ENCODE measurements around the gene CARNS1. TPM values are rescaled to one million over a fixed set of nuclear protein-coding genes. Genes with fewer than 3 reads are reported as not detected.
"Not testable (repeated sequence)": the region's sequence is repeated elsewhere in the genome, so short reads cannot be mapped to it uniquely, and the experiment has no call there.

The CARNS1 gene
- total and polyA plus RNA-seq, 9 of the 15 experiments (the other 6 are each of a cell fraction or from before 2014, with no cell fraction given): 0.01 to 0.18 (median 0.06) TPM; not detected in 3

DNA sequence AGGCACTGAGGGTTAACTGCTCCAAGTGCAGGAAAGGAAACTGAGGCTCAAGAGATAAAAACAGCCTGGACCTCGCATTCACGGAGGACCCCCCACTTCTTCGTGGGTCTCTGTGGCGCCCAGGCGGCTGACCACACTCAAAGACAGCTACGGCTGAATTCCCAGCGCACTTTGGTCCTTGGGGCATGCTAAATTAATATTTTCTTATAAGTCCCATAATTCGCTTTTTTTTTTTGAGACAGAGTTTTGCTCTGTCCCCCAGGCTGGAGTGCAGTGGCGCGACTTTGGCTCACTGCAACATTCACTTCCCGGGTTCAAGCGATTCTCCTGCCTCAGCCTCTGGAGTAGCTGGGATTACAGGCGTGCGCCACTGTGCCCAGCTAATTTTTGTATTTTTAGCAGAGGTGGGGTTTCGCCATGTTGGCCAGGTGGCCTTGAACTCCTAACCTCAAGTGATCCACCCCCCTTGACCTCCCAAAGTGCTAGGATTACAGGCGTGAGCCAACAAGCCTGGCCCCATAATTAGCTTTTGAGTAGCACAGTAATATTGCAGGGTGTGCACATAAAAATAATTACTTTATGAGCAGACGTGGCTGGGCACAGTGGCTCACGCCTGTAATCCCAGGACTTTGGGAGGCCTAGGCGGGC is 13.2 kb upstream of the CARNS1 start (continued):
- peak; percentile 27; the same call in 1 of the 2 replicates for TF ChIP-seq NR2C1 (IDR thresholded peaks at IDR 0.05)
- 0 out of 2 replicates have a peak, but pooled peaks have one; percentile 37 for TF ChIP-seq NR2C1 (tag; IDR thresholded peaks at IDR 0.05)
- TF ChIP-seq ZBTB7A (IDR thresholded peaks at IDR 0.05; ENCODE audit: borderline replicate concordance, control insufficient read depth, low read depth, low read length): peak; percentile 66
- TF ChIP-seq, protein P1, sequence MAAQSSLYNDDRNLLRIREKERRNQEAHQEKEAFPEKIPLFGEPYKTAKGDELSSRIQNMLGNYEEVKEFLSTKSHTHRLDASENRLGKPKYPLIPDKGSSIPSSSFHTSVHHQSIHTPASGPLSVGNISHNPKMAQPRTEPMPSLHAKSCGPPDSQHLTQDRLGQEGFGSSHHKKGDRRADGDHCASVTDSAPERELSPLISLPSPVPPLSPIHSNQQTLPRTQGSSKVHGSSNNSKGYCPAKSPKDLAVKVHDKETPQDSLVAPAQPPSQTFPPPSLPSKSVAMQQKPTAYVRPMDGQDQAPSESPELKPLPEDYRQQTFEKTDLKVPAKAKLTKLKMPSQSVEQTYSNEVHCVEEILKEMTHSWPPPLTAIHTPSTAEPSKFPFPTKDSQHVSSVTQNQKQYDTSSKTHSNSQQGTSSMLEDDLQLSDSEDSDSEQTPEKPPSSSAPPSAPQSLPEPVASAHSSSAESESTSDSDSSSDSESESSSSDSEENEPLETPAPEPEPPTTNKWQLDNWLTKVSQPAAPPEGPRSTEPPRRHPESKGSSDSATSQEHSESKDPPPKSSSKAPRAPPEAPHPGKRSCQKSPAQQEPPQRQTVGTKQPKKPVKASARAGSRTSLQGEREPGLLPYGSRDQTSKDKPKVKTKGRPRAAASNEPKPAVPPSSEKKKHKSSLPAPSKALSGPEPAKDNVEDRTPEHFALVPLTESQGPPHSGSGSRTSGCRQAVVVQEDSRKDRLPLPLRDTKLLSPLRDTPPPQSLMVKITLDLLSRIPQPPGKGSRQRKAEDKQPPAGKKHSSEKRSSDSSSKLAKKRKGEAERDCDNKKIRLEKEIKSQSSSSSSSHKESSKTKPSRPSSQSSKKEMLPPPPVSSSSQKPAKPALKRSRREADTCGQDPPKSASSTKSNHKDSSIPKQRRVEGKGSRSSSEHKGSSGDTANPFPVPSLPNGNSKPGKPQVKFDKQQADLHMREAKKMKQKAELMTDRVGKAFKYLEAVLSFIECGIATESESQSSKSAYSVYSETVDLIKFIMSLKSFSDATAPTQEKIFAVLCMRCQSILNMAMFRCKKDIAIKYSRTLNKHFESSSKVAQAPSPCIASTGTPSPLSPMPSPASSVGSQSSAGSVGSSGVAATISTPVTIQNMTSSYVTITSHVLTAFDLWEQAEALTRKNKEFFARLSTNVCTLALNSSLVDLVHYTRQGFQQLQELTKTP (IDR thresholded peaks at IDR 0.05; ENCODE audit: low read depth in 1 of 2, partially characterized antibody in 2 of 2): peak; percentile 48 to 57
- TF ChIP-seq, protein P2, sequence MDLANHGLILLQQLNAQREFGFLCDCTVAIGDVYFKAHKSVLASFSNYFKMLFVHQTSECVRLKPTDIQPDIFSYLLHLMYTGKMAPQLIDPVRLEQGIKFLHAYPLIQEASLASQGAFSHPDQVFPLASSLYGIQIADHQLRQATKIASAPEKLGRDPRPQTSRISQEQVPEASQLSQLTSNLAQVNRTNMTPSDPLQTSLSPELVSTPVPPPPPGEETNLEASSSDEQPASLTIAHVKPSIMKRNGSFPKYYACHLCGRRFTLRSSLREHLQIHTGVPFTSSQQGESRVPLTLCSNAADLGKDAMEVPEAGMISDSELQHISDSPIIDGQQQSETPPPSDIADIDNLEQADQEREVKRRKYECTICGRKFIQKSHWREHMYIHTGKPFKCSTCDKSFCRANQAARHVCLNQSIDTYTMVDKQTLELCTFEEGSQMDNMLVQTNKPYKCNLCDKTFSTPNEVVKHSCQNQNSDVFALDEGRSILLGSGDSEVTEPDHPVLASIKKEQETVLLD (IDR thresholded peaks at IDR 0.05): peak; percentile 35; the same call in 1 of the 2 replicates
- TF ChIP-seq FOXK2 (conservative IDR thresholded peaks at IDR 0.05 in 1 of 2, IDR thresholded peaks at IDR 0.05 in 1 of 2; ENCODE audit: low read depth in 2 of 2): peak in 1 of 2 experiments; percentile 3; a peak in 1 of 4 replicates
- TF ChIP-seq GABPB1 (CRISPR knock-in tag; IDR thresholded peaks at IDR 0.05): 0 out of 2 replicates have a peak, but pooled peaks have one; percentile 13
- TF ChIP-seq SUPT5H (IDR thresholded peaks at IDR 0.05): 0 out of 2 replicates have a peak, but pooled peaks have one; percentile 86
- TF ChIP-seq TAF7 (tag; IDR thresholded peaks at IDR 0.05): 0 out of 2 replicates have a peak, but pooled peaks have one; percentile 32
- TF ChIP-seq, protein P3, sequence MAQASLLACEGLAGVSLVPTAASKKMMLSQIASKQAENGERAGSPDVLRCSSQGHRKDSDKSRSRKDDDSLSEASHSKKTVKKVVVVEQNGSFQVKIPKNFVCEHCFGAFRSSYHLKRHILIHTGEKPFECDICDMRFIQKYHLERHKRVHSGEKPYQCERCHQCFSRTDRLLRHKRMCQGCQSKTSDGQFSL (CRISPR knock-in tag; IDR thresholded peaks at IDR 0.05): not testable (repeated sequence)
- TF ChIP-seq, protein P3 (tag; IDR thresholded peaks at IDR 0.05): peak in 1 of 2 experiments; percentile 47; a peak in 1 of 4 replicates
- TF ChIP-seq, protein P4, sequence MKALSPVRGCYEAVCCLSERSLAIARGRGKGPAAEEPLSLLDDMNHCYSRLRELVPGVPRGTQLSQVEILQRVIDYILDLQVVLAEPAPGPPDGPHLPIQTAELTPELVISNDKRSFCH (CRISPR knock-in tag; IDR thresholded peaks at IDR 0.05): not testable (repeated sequence)
- TF ChIP-seq, protein P4 (tag; IDR thresholded peaks at IDR 0.05): 0 out of 2 replicates have a peak, but pooled peaks have one; percentile 46
- TF ChIP-seq, protein P5, sequence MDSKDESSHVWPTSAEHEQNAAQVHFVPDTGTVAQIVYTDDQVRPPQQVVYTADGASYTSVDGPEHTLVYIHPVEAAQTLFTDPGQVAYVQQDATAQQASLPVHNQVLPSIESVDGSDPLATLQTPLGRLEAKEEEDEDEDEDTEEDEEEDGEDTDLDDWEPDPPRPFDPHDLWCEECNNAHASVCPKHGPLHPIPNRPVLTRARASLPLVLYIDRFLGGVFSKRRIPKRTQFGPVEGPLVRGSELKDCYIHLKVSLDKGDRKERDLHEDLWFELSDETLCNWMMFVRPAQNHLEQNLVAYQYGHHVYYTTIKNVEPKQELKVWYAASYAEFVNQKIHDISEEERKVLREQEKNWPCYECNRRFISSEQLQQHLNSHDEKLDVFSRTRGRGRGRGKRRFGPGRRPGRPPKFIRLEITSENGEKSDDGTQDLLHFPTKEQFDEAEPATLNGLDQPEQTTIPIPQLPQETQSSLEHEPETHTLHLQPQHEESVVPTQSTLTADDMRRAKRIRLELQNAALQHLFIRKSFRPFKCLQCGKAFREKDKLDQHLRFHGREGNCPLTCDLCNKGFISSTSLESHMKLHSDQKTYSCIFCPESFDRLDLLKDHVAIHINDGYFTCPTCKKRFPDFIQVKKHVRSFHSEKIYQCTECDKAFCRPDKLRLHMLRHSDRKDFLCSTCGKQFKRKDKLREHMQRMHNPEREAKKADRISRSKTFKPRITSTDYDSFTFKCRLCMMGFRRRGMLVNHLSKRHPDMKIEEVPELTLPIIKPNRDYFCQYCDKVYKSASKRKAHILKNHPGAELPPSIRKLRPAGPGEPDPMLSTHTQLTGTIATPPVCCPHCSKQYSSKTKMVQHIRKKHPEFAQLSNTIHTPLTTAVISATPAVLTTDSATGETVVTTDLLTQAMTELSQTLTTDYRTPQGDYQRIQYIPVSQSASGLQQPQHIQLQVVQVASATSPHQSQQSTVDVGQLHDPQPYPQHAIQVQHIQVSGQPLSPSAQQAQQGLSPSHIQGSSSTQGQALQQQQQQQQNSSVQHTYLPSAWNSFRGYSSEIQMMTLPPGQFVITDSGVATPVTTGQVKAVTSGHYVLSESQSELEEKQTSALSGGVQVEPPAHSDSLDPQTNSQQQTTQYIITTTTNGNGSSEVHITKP (IDR thresholded peaks at IDR 0.05; ENCODE audit: partially characterized antibody): peak; percentile 46
- 0 out of 2 replicates have a peak, but pooled peaks have one; percentile 15 for TF ChIP-seq MEF2D (tag; conservative IDR thresholded peaks at IDR 0.05; ENCODE audit: low read depth)
- TF ChIP-seq SMAD4 (CRISPR knock-in tag; conservative IDR thresholded peaks at IDR 0.05): peak; percentile 60

Data from K562 (cell line).